Muscle layer of colon (tissue), 2 donors: Measurements from ENCODE around the gene CHCHD6.
A peak's percentile ranks its signal among the peaks of the same experiment; 100 is the strongest.

Source experiments
- H3K27ac ChIP-seq: one replicate; pipeline ENCODE4 v1.7.0; 2013; ENCODE audit warnings: low read depth, mild to moderate bottlenecking, low read length, moderate library complexity
- H3K27me3 ChIP-seq, 2 donors: one replicate each; pipeline ENCODE4 v1.7.0; 2013; ENCODE audit warnings: low read length in 2 of 2, mild to moderate bottlenecking in 2 of 2; ENCODE audit not compliant: insufficient read depth in 2 of 2, control insufficient read depth in 1 of 2
- H3K36me3 ChIP-seq: one replicate; pipeline ENCODE4 v1.7.0; 2013; ENCODE audit warnings: mild to moderate bottlenecking, low read length; ENCODE audit not compliant: insufficient read depth
- H3K4me1 ChIP-seq: one replicate; pipeline ENCODE4 v1.7.0; 2013; ENCODE audit warnings: mild to moderate bottlenecking, low read length; ENCODE audit not compliant: insufficient read depth
- H3K4me3 ChIP-seq, 2 donors: one replicate each; pipeline ENCODE4 v1.7.0; 2013; ENCODE audit warnings: low read length in 2 of 2, low read depth in 1 of 2, mild to moderate bottlenecking in 1 of 2, moderate library complexity in 1 of 2
- H3K9ac ChIP-seq: one replicate; pipeline ENCODE4 v1.7.0; 2013; ENCODE audit warnings: low read length
- H3K9me3 ChIP-seq: one replicate; pipeline ENCODE4 v1.7.0; 2013; ENCODE audit warnings: mild to moderate bottlenecking, low read length
- donor health status: abdominal sarcoma.
- donor health status: Adenocarcinoma of cecum.

The CHCHD6 gene

GRCh38 chr3:127000761-127001160 is 296.7 kb downstream of the CHCHD6 start:
- Histone ChIP-seq H3K9ac (no peak overlapping the region), H3K4me3 (no peak overlapping the region), H3K27ac (no peak overlapping the region), H3K4me1 (peaks cover 14% of the 10 kb centered on the region), H3K36me3 (no peaks in the 10 kb centered on the region), H3K27me3 (no peaks in the 10 kb centered on the region), H3K9me3 (no peaks in the 10 kb centered on the region)

- no peaks in the 10 kb centered on the region for H3K36me3 ChIP-seq
- H3K27me3 ChIP-seq = no peaks in the 10 kb centered on the region
- no peaks in the 10 kb centered on the region for H3K9me3 ChIP-seq
- H3K9ac ChIP-seq = no peak overlapping the region
- peak overlapping the region; percentile 41 for H3K27ac ChIP-seq
- H3K4me1 ChIP-seq = peaks cover 14% of the 10 kb centered on the region
- H3K4me3 ChIP-seq = peak overlapping the region in 1 of 2 donors; percentile 23
These were observed 297.6 kb downstream of the CHCHD6 start for GRCh38 chr3:127001486-127002194.

DNA sequence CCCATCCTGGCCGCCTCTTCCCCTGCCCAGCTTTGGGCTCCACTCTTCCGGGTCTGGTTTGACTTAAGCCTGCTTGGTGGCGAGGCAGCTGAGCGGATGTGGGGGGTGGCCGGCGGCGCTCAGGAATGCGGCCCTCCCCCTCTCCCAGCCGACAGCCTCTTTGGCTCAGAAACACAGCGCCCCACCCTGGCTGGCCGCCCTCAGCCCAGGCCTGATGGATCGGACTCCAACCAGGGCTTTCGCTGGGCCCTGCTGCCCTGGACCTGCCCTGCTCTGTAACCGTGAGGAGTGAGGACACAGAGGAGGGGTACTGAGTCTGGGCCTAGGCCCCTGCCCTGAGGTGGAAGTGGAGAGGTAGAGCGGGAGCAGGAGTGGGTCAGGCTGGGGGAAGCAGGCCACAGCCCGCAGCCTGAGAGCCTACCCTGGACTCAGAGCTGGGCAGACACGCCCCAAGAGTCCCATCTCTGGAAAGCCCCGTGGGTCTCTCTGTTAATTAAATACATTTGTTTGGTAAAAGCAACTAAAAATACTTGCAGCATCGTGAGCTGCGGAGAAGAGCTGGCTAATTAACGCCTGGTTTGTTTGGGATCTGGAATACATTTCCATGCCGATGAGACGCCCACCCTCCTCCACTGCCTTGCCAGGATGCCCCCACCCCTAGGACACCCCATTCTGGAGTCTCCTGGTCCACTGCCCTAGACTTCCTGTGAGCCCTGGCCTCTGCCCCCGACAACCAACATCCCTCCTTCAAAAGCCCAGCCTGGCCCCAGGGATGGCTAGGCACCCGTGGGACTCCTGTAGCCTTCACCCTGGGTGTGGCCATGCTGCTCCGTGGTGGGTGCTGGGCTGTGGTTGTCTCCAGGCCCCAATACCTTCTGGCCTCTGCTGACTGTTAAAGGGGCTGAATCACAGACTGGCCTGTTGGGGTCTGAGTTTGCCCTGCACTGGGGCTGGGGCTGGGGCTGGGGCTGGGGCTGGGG is 298.4 kb downstream of the CHCHD6 start:
- Histone ChIP-seq H3K9ac (no peak overlapping the region), H3K4me3 (peak overlapping the region in 1 of 2 donors; percentile 23), H3K27me3 (no peaks in the 10 kb centered on the region), H3K9me3 (no peaks in the 10 kb centered on the region), H3K27ac (peak overlapping the region; percentile 41), H3K4me1 (peaks cover 14% of the 10 kb centered on the region), H3K36me3 (no peaks in the 10 kb centered on the region)

DNA sequence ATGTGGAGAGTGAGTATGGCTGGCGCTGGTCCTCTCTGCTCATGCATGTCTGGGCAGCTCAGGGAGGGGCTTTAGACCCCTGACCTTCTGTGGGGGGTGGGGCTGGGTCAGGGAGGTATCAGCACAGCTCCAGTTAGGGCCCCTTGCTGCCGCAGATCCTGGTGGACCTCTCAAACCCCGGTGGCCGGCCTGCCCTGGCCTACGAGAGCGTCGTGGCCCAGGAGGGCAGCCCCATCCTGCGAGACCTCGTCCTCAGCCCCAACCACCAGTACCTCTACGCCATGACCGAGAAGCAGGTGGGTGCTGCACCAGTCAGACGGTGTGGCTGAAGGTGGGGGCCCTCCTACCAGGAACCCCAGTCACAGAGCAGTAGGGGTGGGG is 299.1 kb downstream of the CHCHD6 start:
- H3K4me3 ChIP-seq = no peak overlapping the region
- peaks cover 14% of the 10 kb centered on the region for H3K4me1 ChIP-seq
- H3K27ac ChIP-seq = no peak overlapping the region
- no peaks in the 10 kb centered on the region for H3K27me3 ChIP-seq
- H3K36me3 ChIP-seq = no peaks in the 10 kb centered on the region
- no peaks in the 10 kb centered on the region for H3K9me3 ChIP-seq
- no peak overlapping the region for H3K9ac ChIP-seq

DNA sequence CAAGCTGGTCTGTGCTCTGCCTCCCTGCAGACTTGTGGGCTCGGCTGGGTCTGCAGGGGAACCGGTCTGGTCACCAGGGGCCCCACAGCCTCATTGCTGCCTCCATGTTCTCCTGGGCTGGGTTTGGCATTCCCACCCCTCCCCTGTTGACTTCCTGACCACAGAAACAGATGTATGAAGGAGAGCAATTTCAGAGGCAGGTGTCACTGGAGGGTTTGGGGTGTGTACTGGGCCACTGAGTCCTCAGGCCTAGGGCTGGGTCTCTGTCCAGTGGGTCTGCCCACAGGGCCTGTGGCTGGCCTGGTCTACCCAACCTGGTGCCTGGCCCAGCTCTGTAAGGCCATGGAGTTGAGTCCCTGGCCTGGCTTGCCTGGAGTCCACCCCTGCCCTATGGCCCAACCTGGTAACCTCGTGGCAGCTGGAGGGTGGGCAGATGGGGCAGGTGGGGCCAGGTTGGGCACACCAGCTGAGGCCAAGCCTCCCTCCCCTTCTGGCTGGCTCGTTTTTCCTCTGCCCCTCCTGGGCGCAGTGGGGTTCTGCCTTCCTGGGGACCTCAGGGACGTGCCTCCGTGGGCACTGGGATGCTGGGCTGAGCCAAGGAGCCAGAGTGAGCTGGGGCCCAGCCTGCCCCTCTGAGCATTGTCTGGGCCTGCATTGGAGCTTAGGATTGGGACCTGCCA is 299.7 kb downstream of the CHCHD6 start:
- no peaks in the 10 kb centered on the region for H3K9me3 ChIP-seq
- no peak overlapping the region for H3K9ac ChIP-seq
- H3K4me1 ChIP-seq = peaks cover 14% of the 10 kb centered on the region
- H3K4me3 ChIP-seq = no peak overlapping the region
- no peaks in the 10 kb centered on the region for H3K36me3 ChIP-seq
- H3K27me3 ChIP-seq = no peaks in the 10 kb centered on the region
- H3K27ac ChIP-seq = no peak overlapping the region

GRCh38 chr3:127004641-127005397 is 300.8 kb downstream of the CHCHD6 start:
- no peaks in the 10 kb centered on the region for H3K9me3 ChIP-seq
- no peak overlapping the region for H3K27ac ChIP-seq
- H3K9ac ChIP-seq = no peak overlapping the region
- H3K36me3 ChIP-seq = no peaks in the 10 kb centered on the region
- H3K4me1 ChIP-seq = peaks cover 14% of the 10 kb centered on the region
- no peak overlapping the region for H3K4me3 ChIP-seq
- no peaks in the 10 kb centered on the region for H3K27me3 ChIP-seq

DNA sequence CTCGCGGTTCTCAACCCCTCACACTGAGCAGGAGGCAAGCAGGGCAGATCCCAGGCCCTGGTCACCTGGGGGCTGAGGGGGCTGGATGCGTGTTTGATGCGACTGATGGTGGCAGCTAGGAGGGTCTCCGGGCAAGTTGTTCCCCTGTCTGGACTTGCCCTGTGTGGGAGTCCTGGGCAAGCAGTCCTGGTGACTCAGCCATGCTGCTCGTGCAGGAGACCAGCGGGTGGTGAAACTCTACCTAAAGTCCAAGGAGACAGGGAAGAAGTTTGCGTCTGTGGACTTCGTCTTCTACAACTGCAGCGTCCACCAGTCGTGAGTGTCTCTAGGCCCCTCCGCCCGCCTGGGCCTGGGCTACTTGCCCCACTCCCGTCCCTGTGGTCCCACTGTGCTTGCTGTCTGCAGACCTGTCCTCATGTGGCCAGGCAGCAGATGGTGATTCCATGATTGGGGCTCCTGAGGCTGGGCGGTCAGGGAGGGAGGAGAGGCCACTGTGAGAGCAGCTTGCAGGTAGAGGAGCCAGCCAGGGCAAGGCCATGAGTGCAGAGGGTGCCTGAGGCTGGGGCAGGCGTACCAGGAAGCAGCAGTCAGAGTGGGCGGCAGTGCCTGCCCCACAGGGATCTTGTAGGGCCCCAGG is 301.9 kb downstream of the CHCHD6 start:
- Histone ChIP-seq H3K27ac (no peak overlapping the region), H3K27me3 (no peaks in the 10 kb centered on the region), H3K9me3 (no peaks in the 10 kb centered on the region), H3K9ac (no peak overlapping the region), H3K4me3 (no peak overlapping the region), H3K4me1 (peaks cover 14% of the 10 kb centered on the region), H3K36me3 (no peaks in the 10 kb centered on the region)

GRCh38 chr3:127006781-127007436 is 302.9 kb downstream of the CHCHD6 start:
- Histone ChIP-seq H3K36me3 (no peaks in the 10 kb centered on the region), H3K4me1 (peaks cover 6% of the 10 kb centered on the region), H3K9me3 (no peaks in the 10 kb centered on the region), H3K27me3 (no peaks in the 10 kb centered on the region), H3K27ac (no peak overlapping the region), H3K9ac (no peak overlapping the region), H3K4me3 (no peak overlapping the region)

DNA sequence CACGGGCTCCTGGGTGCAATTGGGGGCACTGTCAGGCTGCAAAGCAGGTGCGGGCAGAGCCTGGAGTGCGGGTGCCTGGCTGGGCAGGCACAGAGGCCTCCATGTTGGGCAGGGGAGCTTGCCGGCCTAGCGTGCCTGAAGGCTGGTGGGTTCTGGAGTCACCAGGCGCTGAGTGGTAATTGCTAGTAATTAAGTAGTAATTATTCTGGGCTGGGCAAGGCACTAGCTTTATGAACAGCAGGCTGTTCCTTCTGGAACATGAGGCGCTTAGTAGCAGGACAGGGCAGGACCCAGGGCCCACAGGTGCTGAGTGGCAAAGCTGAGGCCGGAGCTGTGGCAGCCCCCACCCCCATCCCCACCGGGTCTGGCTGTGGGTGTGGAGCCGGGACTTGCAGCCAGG is 304.2 kb downstream of the CHCHD6 start:
- no peaks in the 10 kb centered on the region for H3K4me1 ChIP-seq
- no peaks in the 10 kb centered on the region for H3K27me3 ChIP-seq
- H3K9ac ChIP-seq = no peak overlapping the region
- H3K9me3 ChIP-seq = no peaks in the 10 kb centered on the region
- H3K4me3 ChIP-seq = no peak overlapping the region
- H3K36me3 ChIP-seq = peaks cover 7% of the 10 kb centered on the region
- H3K27ac ChIP-seq = no peak overlapping the region

GRCh38 chr3:127009531-127009930 is 305.5 kb downstream of the CHCHD6 start:
- Histone ChIP-seq H3K4me1 (no peaks in the 10 kb centered on the region), H3K27ac (no peak overlapping the region), H3K27me3 (no peaks in the 10 kb centered on the region), H3K9me3 (no peaks in the 10 kb centered on the region), H3K4me3 (no peak overlapping the region), H3K9ac (no peak overlapping the region), H3K36me3 (peaks cover 7% of the 10 kb centered on the region)
